NCI-H128 (cell line): ENCODE data around the gene NECTIN1.

ENCODE experiments used
- DNase-seq: peaks from one replicate; lab custom pipeline; 2025; ENCODE audit not compliant: unreplicated experiment; lab: John Stamatoyannopoulos, UW

NECTIN1 gene

GRCh38 chr11:119755356-119756071 is 26.5 kb upstream of the NECTIN1 start:
- no peak for DNase-seq

- DNase-seq, result no peak
Observed at GRCh38 chr11:119754656-119755355, 25.8 kb upstream of the NECTIN1 start.

- no peak for DNase-seq
Observed at GRCh38 chr11:119754199-119754598, 25.2 kb upstream of the NECTIN1 start.

- no peak for DNase-seq
Observed at GRCh38 chr11:119752946-119753345, 23.9 kb upstream of the NECTIN1 start.

- DNase-seq, result no peak
Observed at GRCh38 chr11:119752345-119752871, 23.4 kb upstream of the NECTIN1 start.

GRCh38 chr11:119750056-119750455 is 21.1 kb upstream of the NECTIN1 start:
- no peak for DNase-seq

GRCh38 chr11:119749006-119749565 is 20.1 kb upstream of the NECTIN1 start:
- DNase-seq, result no peak

GRCh38 chr11:119747868-119748660 is 19.1 kb upstream of the NECTIN1 start:
- no peak for DNase-seq

- no peak for DNase-seq
Observed at GRCh38 chr11:119745776-119746535, 17.0 kb upstream of the NECTIN1 start.

GRCh38 chr11:119745112-119745511 is 16.1 kb upstream of the NECTIN1 start:
- no peak for DNase-seq

GRCh38 chr11:119744577-119744976 is 15.6 kb upstream of the NECTIN1 start:
- DNase-seq, result no peak

- no peak for DNase-seq
Observed at GRCh38 chr11:119743006-119743405, 14.0 kb upstream of the NECTIN1 start.

- no peak for DNase-seq
Observed at GRCh38 chr11:119742263-119742861, 13.4 kb upstream of the NECTIN1 start.

GRCh38 chr11:119741369-119742262 is 12.6 kb upstream of the NECTIN1 start:
- no peak for DNase-seq

GRCh38 chr11:119739975-119740374 is 11.0 kb upstream of the NECTIN1 start:
- DNase-seq, result no peak

GRCh38 chr11:119739021-119739703 is 10.2 kb upstream of the NECTIN1 start:
- DNase-seq, result no peak

- no peak for DNase-seq
Observed at GRCh38 chr11:119738059-119738439, 9.0 kb upstream of the NECTIN1 start.

- no peak for DNase-seq
Observed at GRCh38 chr11:119737366-119738058, 8.5 kb upstream of the NECTIN1 start.
